ENCODE measurements around the gene PRKCE.

DNA sequence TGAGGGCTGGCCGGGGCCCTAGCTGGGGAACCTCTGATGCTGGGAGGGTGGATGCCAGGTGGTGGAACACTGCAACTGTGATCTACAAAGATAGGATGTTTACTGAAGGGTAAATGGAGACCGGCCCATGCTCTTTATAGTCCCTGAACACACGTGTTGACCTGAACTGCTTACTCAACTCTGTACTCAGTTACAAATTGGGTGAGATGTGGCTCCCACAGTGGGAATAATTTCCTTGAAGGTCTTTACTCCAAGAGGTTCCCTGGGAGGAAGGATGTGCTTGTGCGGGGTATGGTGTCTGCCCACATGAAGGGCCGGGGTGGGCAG, 254.1 kb downstream of the PRKCE start:
- TF ChIP-seq, protein P1, sequence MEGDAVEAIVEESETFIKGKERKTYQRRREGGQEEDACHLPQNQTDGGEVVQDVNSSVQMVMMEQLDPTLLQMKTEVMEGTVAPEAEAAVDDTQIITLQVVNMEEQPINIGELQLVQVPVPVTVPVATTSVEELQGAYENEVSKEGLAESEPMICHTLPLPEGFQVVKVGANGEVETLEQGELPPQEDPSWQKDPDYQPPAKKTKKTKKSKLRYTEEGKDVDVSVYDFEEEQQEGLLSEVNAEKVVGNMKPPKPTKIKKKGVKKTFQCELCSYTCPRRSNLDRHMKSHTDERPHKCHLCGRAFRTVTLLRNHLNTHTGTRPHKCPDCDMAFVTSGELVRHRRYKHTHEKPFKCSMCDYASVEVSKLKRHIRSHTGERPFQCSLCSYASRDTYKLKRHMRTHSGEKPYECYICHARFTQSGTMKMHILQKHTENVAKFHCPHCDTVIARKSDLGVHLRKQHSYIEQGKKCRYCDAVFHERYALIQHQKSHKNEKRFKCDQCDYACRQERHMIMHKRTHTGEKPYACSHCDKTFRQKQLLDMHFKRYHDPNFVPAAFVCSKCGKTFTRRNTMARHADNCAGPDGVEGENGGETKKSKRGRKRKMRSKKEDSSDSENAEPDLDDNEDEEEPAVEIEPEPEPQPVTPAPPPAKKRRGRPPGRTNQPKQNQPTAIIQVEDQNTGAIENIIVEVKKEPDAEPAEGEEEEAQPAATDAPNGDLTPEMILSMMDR (conservative IDR thresholded peaks at IDR 0.05 in 1 of 2, IDR thresholded peaks at IDR 0.05 in 1 of 2; ENCODE audit: low read depth in 1 of 2, low read length in 2 of 2) = no peak
- no peak for TF ChIP-seq EZH2 (IDR thresholded peaks at IDR 0.05; ENCODE audit: low read length, missing control alignments)

All from fibroblast of lung (primary cell).